Activated naive CD4-positive, alpha-beta T cell treated with anti-CD3 and anti-CD28 coated beads, Interleukin-2, amount 50 U/mL, for 72 hours (primary cell): ENCODE results near the gene BCAS1. TPM values are rescaled to one million over a fixed set of nuclear protein-coding genes. Genes with fewer than 3 reads are reported as not detected.
A peak's percentile ranks its signal among the peaks of the same experiment; 100 is the strongest.

ENCODE experiments used
- ATAC-seq, 2 donors: fragments of 150-1000 bp; cut with Tn5 transposase; 2 replicates each; pipeline ENCODE4 v1.10.0; 2021; ENCODE audit warnings: mild to moderate bottlenecking in 2 of 2, moderate library complexity in 2 of 2
- DNase-seq, 2 donors: peaks; one replicate each; pipeline ENCODE4 v3.0.0; 2021 to 2022; ENCODE audit warnings: low spot score in 2 of 2
- H3K27ac Mint-ChIP-seq, 2 donors: one replicate each; pipeline ENCODE4 v1.8.0; 2022; ENCODE audit warnings: mild to moderate bottlenecking in 2 of 2, mixed read lengths in 2 of 2
- H3K36me3 Mint-ChIP-seq, 2 donors: one replicate each; pipeline ENCODE4 v1.8.0; 2022; ENCODE audit warnings: mixed read lengths in 2 of 2
- H3K9me3 Mint-ChIP-seq, 2 donors: one replicate each; pipeline ENCODE4 v1.8.0; 2022; ENCODE audit warnings: mixed read lengths in 2 of 2
- total RNA-seq, 2 donors: library from RNA; stranded (reverse); gene quantifications; one replicate each; pipeline ENCODE4 v1.2.3, GENCODE V29; 2022

BCAS1 gene
- total RNA-seq, 2 donors from 2014 or later: not detected

DNA sequence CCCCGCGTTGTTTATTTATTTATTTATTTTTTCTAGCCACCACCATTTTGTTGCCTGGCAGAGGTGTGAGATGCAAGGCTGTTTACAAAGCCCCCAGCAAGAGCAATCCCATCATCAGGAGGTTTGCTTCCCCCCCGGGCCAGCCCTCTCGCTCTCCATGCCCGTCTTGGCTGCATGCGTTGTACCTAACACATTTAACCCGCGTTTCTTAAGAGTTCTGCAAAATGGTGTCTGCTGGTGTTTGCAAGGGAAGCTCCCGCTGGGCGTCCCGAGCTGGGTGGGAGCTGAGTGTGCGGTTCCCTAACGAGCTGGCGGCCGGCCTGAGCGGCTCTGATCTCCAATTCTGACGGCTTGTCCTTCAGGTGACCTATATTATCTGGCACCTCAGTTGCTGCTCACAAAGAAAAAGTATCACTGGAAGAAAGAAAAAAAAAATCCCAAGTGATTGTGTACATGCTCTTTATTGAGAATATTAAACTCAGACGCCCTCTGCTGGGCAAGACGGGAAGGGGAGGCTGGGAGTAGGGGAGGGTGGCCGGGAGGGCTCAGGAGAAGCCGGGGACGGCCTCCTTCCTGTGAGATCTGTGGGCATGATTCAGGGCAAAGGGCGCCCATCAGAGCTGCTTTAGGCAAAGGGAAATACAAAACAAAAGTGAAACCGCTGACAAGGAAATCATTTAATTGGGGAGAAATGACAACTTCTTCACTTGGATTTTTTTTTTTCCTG, 154.8 kb downstream of the BCAS1 start:
- peak; percentile 92 to 95 for ATAC-seq
- no peaks in the 10 kb centered on the region for H3K36me3 Mint-ChIP-seq
- H3K27ac Mint-ChIP-seq: peak overlapping the region; percentile 86 to 93

GRCh38 chr20:53914781-53915445, 155.5 kb downstream of the BCAS1 start:
- ATAC-seq (no peak), DNase-seq (no peak)
- Mint-ChIP-seq H3K36me3 (no peaks in the 10 kb centered on the region), H3K9me3 (peaks cover 0 to 10% of the 10 kb centered on the region in 2 donors), H3K27ac (peak overlapping the region; percentile 86 to 93)

More for the DNA sequence above, 154.8 kb downstream of the BCAS1 start:
- DNase-seq: peak; percentile 91 to 96
- peaks cover 0 to 6% of the 10 kb centered on the region in 2 donors for H3K9me3 Mint-ChIP-seq

- Mint-ChIP-seq H3K27ac (no peak overlapping the region), H3K36me3 (no peaks in the 10 kb centered on the region), H3K9me3 (peaks cover 0 to 10% of the 10 kb centered on the region in 2 donors)
- no peak for DNase-seq
- no peak for ATAC-seq
Measured at GRCh38 chr20:53914091-53914780, 156.2 kb downstream of the BCAS1 start.

- no peak for DNase-seq
- no peak for ATAC-seq
- Mint-ChIP-seq H3K9me3 (peaks cover 0 to 10% of the 10 kb centered on the region in 2 donors), H3K36me3 (no peaks in the 10 kb centered on the region), H3K27ac (peak overlapping the region in 1 of 2 donors; percentile 5)
Measured at GRCh38 chr20:53911301-53911700, 159.1 kb downstream of the BCAS1 start.

DNA sequence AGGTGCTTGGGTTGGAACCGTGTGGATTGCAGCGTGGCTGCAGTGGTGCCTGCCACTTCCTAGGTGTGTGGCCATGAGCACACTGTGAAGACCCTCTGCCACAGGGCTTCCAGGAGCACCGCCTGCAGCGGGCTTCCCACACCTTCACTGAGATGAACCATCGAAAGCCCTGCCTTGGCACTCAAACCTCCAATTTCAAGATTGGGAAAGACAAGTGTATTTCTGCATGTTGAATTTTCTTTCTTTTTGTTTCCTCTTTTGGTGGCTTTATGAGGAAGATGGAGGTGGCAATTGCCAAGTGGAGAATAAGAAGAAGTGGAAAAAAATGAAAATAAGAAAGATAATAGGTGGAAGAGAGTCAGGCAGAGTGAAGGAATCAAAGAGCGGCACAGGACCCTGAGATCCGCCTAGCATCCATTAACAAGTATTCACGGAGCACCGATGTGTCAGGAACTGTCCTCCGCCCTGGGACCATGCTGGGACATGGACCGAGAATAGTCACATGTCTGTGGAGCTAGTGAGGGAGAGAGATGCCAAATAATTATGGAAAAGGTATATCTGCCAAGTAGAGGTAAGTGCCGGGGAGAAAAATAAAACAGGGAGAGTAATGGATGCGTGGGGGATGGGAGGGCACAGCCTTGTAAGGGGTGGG, 159.9 kb downstream of the BCAS1 start:
- no peak for DNase-seq
- Mint-ChIP-seq H3K36me3 (no peaks in the 10 kb centered on the region), H3K9me3 (peaks cover 0 to 11% of the 10 kb centered on the region in 2 donors), H3K27ac (peak overlapping the region in 1 of 2 donors; percentile 5)
- no peak for ATAC-seq

DNA sequence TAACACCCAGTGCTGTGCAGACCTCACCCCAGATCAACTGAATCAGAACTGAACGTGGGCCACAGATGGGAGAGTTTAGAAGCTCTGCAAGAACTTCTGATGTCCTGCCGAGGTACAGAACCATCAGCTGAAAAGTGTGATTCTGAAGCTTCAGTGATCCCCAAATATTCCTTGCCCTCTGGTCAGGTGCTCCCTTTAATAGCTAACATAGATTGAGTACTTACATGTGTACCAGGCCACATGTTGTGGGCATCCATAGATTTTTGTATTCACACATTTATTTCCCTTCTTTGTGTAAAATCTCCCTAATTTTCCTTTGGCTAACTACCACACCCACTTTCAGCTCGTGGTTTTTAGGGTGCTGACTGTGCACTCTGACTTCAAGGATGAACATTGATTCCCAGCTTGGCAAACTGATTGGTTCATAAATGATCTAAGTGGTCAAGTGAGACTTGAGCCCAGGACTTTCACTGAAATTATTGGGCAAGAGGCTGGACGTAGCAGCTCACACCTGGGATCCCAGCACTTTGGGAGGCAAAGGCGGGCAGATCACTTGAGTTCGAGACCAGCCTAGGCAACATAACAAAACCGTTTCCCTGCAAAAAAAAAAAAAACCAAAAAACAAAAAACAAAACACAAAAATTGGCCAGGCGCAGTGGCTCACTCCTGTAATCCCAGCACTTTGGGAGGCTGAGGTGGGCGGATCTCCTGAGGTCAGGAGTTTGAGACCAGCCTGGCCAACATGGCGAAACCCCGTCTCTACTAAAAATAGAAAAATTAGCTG, 162.2 kb downstream of the BCAS1 start:
- no peaks in the 10 kb centered on the region for H3K36me3 Mint-ChIP-seq
- peaks cover 0 to 17% of the 10 kb centered on the region in 2 donors for H3K9me3 Mint-ChIP-seq
- DNase-seq (no peak), ATAC-seq (no peak)
- no peak overlapping the region for H3K27ac Mint-ChIP-seq

DNA sequence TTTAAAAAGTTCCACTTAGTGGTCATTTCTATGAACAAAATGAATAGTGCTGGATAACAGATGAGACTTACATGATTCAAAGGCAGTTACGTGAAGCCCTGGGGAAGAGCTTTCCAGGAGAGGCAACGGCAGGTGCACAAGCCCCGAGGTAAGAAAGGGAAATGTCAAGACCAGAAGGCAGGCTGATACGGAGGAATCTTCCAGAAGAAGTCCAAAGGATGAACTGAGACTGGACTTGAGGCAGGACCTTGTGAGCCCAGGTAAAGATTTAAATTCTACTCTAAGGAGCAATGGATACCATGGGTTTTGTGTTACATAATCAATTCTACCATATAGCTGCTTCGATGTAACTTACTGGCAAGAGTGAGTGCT, 164.6 kb downstream of the BCAS1 start:
- Mint-ChIP-seq H3K9me3 (peaks cover 0 to 13% of the 10 kb centered on the region in 2 donors), H3K36me3 (no peaks in the 10 kb centered on the region), H3K27ac (peak overlapping the region in 1 of 2 donors; percentile 23)
- ATAC-seq (no peak), DNase-seq (no peak)

DNA sequence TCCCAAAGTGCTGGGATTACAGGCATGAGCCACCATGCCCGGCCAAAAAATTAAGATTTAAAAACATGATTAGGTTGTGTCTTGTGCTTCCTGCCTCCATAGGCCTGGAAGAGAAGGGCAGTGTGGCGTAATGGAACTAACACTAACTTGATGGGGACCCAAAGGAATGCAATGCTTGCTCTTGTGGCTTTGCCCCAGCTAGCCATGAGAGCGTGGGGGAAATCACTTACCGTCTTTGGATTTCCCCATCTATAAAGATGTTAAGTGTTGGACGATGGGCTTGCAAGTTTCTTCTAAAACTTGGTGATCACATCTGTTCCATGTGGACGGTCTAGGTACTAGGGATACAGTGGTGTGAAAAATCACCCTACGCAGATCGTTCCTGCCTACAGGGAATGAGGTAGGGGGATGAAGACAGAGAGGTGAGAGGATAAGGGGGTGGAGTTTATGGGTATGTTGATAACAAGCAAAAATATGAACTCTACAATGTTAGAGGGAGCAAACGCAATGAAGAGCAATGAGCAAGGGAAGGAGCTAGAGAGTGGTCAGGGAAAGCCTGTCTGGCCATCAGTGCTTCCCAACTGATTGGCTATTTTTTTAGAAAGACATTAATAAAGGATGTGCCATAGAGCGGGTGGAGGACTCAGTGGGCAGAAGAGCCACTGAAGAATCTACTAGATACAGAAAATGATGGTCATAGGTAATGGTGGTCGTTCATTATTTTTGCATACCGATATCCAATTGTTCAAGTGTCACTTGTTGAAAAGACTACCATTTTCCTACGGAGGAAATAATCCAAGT, 165.2 kb downstream of the BCAS1 start:
- ATAC-seq (no peak), DNase-seq (no peak)
- Mint-ChIP-seq H3K9me3 (peaks cover 0 to 7% of the 10 kb centered on the region in 2 donors), H3K27ac (peak overlapping the region in 1 of 2 donors; percentile 23), H3K36me3 (no peaks in the 10 kb centered on the region)

DNA sequence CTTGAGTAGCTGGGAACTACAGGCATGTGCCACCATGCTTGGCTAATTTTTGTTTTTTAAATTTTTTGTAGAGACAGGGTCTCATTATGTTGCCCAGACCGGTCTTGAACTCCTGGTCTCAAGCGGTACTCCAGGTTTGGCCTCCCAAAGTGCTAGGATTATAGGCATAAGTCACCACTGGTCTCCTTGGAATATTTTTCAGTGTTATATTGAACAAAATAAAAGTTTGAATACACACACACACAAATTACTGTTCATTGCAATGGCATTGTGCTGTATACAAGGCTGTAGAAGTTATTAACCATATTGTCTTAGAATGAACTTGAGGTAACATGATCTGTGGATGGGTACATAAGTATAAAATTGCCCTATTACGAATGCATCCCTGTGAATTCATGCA, 166.1 kb downstream of the BCAS1 start:
- no peak overlapping the region for H3K27ac Mint-ChIP-seq
- no peaks in the 10 kb centered on the region for H3K36me3 Mint-ChIP-seq
- H3K9me3 Mint-ChIP-seq: peaks cover 0 to 7% of the 10 kb centered on the region in 2 donors
- DNase-seq: no peak
- ATAC-seq: no peak

- H3K27ac Mint-ChIP-seq: no peak overlapping the region
- DNase-seq: no peak
- no peaks in the 10 kb centered on the region for H3K36me3 Mint-ChIP-seq
- no peak for ATAC-seq
- H3K9me3 Mint-ChIP-seq: peaks cover 0 to 7% of the 10 kb centered on the region in 2 donors
Measured at GRCh38 chr20:53903652-53903987, 166.8 kb downstream of the BCAS1 start.

GRCh38 chr20:53902968-53903651, 167.3 kb downstream of the BCAS1 start:
- no peak overlapping the region for H3K27ac Mint-ChIP-seq
- DNase-seq (no peak), ATAC-seq (no peak)
- H3K9me3 Mint-ChIP-seq: peaks cover 0 to 7% of the 10 kb centered on the region in 2 donors
- peaks cover 0 to 3% of the 10 kb centered on the region in 2 donors for H3K36me3 Mint-ChIP-seq

- Mint-ChIP-seq H3K9me3 (peaks cover 0 to 10% of the 10 kb centered on the region in 2 donors), H3K36me3 (peaks cover 0 to 8% of the 10 kb centered on the region in 2 donors), H3K27ac (peak overlapping the region; percentile 44 to 97)
- DNase-seq (no peak), ATAC-seq (no peak)
Measured at GRCh38 chr20:53901497-53902096, 168.8 kb downstream of the BCAS1 start.

DNA sequence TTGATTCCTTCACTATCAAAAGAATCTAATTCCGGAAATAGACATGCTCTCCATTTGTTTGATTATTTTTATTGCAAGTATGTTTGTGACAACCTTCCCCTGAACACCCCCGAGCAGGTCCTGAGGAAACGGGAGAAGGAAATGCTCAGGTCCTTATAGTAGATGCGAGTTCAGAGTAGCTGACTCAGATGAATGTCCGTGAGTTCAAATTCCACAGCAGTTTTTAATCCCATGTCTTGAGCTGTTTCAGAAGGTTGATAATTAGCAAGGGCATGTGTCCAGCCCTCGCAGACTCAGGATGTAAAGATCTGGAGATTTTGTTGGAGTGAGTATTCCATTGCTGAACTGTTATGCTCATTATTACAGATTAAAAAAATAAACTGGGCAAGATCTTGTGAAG, 169.3 kb downstream of the BCAS1 start:
- Mint-ChIP-seq H3K36me3 (peaks cover 0 to 8% of the 10 kb centered on the region in 2 donors), H3K9me3 (peaks cover 0 to 10% of the 10 kb centered on the region in 2 donors), H3K27ac (peak overlapping the region; percentile 44 to 97)
- ATAC-seq (no peak), DNase-seq (no peak)

GRCh38 chr20:53900380-53900999, 169.9 kb downstream of the BCAS1 start:
- H3K36me3 Mint-ChIP-seq: peaks cover 0 to 8% of the 10 kb centered on the region in 2 donors
- ATAC-seq: peak; percentile 57 to 58
- peaks cover 0 to 8% of the 10 kb centered on the region in 2 donors for H3K9me3 Mint-ChIP-seq
- peak overlapping the region; percentile 76 to 97 for H3K27ac Mint-ChIP-seq
- DNase-seq: no peak
